ENCODE data around the gene PLAAT4.
A peak's percentile ranks its signal among the peaks of the same experiment; 100 is the strongest.

PLAAT4 gene

GRCh38 chr11:63592975-63593395 is 56.4 kb downstream of the PLAAT4 start:
- CTCF ChIA-PET, result interaction anchor here (0.7 to 2.6 kb wide), 4 partner anchors 8 to 36 kb away, joined by 3 to 9 read pairs (median 3); no protein-coding TSS in a partner anchor
- no peak for DNase-seq (ENCODE audit: extremely low spot score)
- TF ChIP-seq CTCF (IDR thresholded peaks at IDR 0.05; ENCODE audit: control extremely low read depth, extremely low read depth, low read depth, missing control alignments), result peak; percentile 63
- POLR2A ChIA-PET, result no interaction called here

DNA sequence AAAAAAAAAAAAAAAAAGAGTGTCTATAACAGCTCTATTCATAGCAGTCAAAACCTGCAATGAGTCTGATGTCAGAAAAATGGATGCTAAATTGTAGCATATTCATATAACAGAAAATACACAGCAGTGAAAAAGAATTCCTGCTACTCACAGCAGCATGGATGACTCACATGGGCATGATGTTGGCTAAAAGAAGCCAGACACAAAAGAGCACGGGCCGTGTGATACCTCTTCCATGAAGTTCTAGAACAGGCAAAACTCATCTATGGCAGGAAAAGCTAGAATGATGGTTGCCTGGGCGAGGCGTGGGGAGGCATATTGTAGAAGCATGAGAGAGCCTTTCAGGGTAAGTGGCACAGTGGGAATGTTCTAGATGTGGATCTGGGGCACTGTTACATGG is 58.7 kb downstream of the PLAAT4 start:
- no peak for TF ChIP-seq CTCF (IDR thresholded peaks at IDR 0.05; ENCODE audit: control extremely low read depth, extremely low read depth, low read depth, missing control alignments)
- no peak for DNase-seq (ENCODE audit: extremely low spot score)
- POLR2A ChIA-PET, result no interaction called here
- CTCF ChIA-PET, result interaction anchor here (1.9 kb wide), 1 partner anchor 28 kb away, joined by 3 read pairs; no protein-coding TSS in a partner anchor
